Activated naive CD4-positive, alpha-beta T cell treated with anti-CD3 and anti-CD28 coated beads, Interleukin-2, amount 10 ng/mL, durations not matched to agents 5 hours and 36 hours (primary cell): ENCODE data around the gene WIF1. TPM values are rescaled to one million over a fixed set of nuclear protein-coding genes. Genes with fewer than 3 reads are reported as not detected.

ENCODE experiments used
- total RNA-seq, 2 experiments: library from RNA; stranded (reverse); gene quantifications; one replicate each; pipeline ENCODE4 v1.2.3, GENCODE V29; 2021

Gene WIF1, protein sequence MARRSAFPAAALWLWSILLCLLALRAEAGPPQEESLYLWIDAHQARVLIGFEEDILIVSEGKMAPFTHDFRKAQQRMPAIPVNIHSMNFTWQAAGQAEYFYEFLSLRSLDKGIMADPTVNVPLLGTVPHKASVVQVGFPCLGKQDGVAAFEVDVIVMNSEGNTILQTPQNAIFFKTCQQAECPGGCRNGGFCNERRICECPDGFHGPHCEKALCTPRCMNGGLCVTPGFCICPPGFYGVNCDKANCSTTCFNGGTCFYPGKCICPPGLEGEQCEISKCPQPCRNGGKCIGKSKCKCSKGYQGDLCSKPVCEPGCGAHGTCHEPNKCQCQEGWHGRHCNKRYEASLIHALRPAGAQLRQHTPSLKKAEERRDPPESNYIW
- total RNA-seq = not detected

DNA sequence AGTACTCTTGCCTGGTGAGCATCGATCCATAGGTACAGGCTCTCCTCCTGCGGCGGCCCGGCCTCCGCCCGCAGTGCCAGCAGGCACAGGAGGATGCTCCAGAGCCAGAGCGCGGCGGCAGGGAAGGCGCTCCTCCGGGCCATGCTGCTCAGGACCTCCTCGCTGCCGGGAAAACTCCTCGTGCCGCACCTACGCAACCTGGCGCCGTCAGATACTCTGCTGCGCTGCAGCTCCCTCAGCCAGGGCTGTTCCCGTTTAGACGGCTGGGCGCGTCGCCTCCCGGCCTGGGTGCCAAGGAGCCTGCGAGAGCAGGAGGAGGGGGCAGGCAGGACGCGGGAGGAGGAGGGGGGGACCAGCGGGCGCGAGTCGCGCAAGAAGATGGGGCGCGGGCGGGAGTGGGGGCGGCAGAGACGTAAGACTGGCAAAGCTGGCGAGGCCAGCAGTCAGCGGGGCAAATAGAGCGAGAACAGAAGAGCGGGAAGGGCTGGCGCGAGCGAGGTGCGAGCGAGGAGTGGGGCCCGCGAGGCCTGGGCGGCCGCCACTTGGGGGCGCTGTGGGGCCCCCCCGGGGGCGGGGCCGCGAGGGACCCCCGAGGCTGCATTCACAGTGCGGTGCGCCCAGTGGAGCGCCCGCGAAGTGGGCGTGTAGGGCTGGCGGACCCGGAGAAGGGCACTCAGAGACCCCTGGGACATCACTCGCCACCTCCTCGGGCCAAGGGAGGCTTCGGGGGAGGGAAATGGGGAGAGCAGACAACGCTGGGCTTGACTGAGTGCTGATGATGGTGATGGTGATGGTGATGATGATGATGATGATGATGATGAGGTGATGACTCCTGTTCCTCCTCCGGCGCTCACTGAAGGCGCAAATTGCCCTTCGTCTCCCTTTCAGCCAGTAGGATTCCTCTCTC is at the start of gene WIF1:
Gene WIF1, minus strand, starts transcription at position 257 of the 907 bp plus-strand sequence. Its CDS starts 114 bp downstream, at position 143.

DNA sequence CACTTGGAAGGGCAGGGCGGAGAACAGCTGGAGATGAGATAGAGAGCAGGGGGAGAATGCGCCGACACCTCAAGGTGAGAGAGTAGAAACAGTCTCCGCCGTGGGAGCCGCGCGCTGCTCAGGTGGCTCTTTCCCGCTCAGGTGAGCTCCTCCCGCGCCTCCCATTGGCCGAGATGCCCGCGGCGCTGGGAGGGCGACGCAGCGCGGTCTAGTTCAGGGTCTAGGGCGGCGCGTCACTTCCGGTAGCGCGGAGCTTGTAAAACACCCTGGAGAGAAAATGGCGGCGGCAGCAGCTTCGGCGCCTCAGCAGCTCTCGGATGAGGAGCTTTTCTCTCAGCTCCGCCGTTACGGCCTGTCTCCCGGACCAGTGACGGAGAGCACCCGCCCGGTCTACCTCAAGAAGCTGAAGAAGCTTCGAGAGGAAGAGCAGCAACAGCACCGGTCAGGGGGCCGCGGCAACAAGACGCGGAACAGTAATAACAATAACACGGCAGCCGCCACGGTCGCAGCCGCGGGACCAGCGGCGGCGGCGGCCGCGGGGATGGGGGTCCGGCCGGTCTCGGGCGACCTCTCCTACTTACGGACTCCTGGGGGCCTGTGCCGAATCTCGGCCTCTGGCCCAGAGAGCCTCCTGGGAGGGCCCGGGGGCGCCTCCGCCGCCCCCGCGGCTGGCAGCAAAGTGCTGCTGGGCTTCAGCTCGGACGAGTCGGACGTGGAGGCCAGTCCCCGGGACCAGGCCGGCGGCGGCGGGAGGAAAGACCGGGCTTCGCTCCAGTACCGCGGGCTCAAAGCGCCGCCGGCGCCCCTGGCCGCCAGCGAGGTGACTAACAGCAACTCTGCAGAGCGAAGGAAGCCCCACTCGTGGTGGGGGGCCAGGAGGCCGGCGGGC is 48.5 kb upstream of the WIF1 start, which contains the start of gene LEMD3:
Gene LEMD3, plus strand, starts transcription at position 264 of the 889 bp plus-strand sequence. Its CDS starts 14 bp downstream, at position 278.

Other genes with a start within 250 kb of the WIF1 start
- 10 to 100 TPM; 47.2 to 47.3 TPM for gene LEMD3, start 48.3 kb upstream of the WIF1 start, total RNA-seq
- not detected for gene MSRB3, start 157.4 kb upstream of the WIF1 start, total RNA-seq